Measurements from ENCODE around the gene OR10V1. TPM values are rescaled to one million over a fixed set of nuclear protein-coding genes. Genes with fewer than 3 reads are reported as not detected.
A peak's percentile ranks its signal among the peaks of the same experiment; 100 is the strongest.

OR10V1 gene
- total and polyA plus RNA-seq, 2 donors from 2014 or later: not detected

GRCh38 chr11:59730896-59731565 is 17.4 kb upstream of the OR10V1 start:
- Histone ChIP-seq H3K27ac (ENCODE audit: low read depth in 2 of 2, low read length in 2 of 2) (peak overlapping the region; percentile 73 to 81), H3K27me3 (ENCODE audit: control insufficient read depth, insufficient read depth, low read length) (no peaks in the 10 kb centered on the region), H3K9ac (ENCODE audit: low read length in 3 of 3) (no peak overlapping the region), H3K9me3 (ENCODE audit: control insufficient read depth in 2 of 3, insufficient read depth in 1 of 3, low read length in 3 of 3) (no peaks in the 10 kb centered on the region), H3K4me1 (ENCODE audit: control insufficient read depth in 2 of 3, insufficient read depth in 2 of 3, low read depth in 1 of 3, low read length in 3 of 3) (peaks cover 0 to 30% (median 11%) of the 10 kb centered on the region in 3 donors), H3K4me3 (ENCODE audit: low read length in 3 of 3) (peak overlapping the region in 2 of 3 donors; percentile 31 to 35), H3K36me3 (ENCODE audit: control insufficient read depth in 2 of 3, insufficient read depth in 3 of 3, low read length in 3 of 3) (no peaks in the 10 kb centered on the region)
- FAIRE-seq (no peak), DNase-seq (peak in 2 of 5 donors; percentile 13 to 34)
- intact Hi-C loops (cut with DNase I): no loop called here
- TF ChIP-seq CTCF (IDR thresholded peaks at IDR 0.05; ENCODE audit: borderline replicate concordance, extremely low read depth, insufficient read depth): no peak

- Histone ChIP-seq H3K27ac (ENCODE audit: low read depth in 2 of 2, low read length in 2 of 2) (no peak overlapping the region), H3K36me3 (ENCODE audit: control insufficient read depth in 2 of 3, insufficient read depth in 3 of 3, low read length in 3 of 3) (no peaks in the 10 kb centered on the region), H3K4me3 (ENCODE audit: low read length in 3 of 3) (no peak overlapping the region), H3K9me3 (ENCODE audit: control insufficient read depth in 2 of 3, insufficient read depth in 1 of 3, low read length in 3 of 3) (no peaks in the 10 kb centered on the region), H3K9ac (ENCODE audit: low read length in 3 of 3) (no peak overlapping the region), H3K4me1 (ENCODE audit: control insufficient read depth in 2 of 3, insufficient read depth in 2 of 3, low read depth in 1 of 3, low read length in 3 of 3) (peaks cover 0 to 30% (median 11%) of the 10 kb centered on the region in 3 donors), H3K27me3 (ENCODE audit: control insufficient read depth, insufficient read depth, low read length) (no peaks in the 10 kb centered on the region)
- DNase-seq (no peak), FAIRE-seq (no peak)
- intact Hi-C loops (cut with DNase I): no loop called here
- TF ChIP-seq CTCF (IDR thresholded peaks at IDR 0.05; ENCODE audit: borderline replicate concordance, extremely low read depth, insufficient read depth): no peak
Measured at GRCh38 chr11:59729834-59730233, 16.2 kb upstream of the OR10V1 start.

- intact Hi-C loops (cut with DNase I): no loop called here
- H3K36me3 ChIP-seq (ENCODE audit: control insufficient read depth in 2 of 3, insufficient read depth in 3 of 3, low read length in 3 of 3): no peaks in the 10 kb centered on the region
- FAIRE-seq: no peak
- no peak overlapping the region for H3K9ac ChIP-seq (ENCODE audit: low read length in 3 of 3)
- peaks cover 0 to 30% (median 11%) of the 10 kb centered on the region in 3 donors for H3K4me1 ChIP-seq (ENCODE audit: control insufficient read depth in 2 of 3, insufficient read depth in 2 of 3, low read depth in 1 of 3, low read length in 3 of 3)
- H3K27ac ChIP-seq (ENCODE audit: low read depth in 2 of 2, low read length in 2 of 2): no peak overlapping the region
- DNase-seq: no peak
- H3K27me3 ChIP-seq (ENCODE audit: control insufficient read depth, insufficient read depth, low read length): no peaks in the 10 kb centered on the region
- H3K9me3 ChIP-seq (ENCODE audit: control insufficient read depth in 2 of 3, insufficient read depth in 1 of 3, low read length in 3 of 3): no peaks in the 10 kb centered on the region
- no peak for TF ChIP-seq CTCF (IDR thresholded peaks at IDR 0.05; ENCODE audit: borderline replicate concordance, extremely low read depth, insufficient read depth)
- no peak overlapping the region for H3K4me3 ChIP-seq (ENCODE audit: low read length in 3 of 3)
Measured at GRCh38 chr11:59728913-59729312, 15.3 kb upstream of the OR10V1 start.

Data from kidney (tissue), 14 donors.